Measurements from ENCODE around the gene MRPL20.
A peak's percentile ranks its signal among the peaks of the same experiment; 100 is the strongest.
"Not testable (repeated sequence)": the region's sequence is repeated elsewhere in the genome, so short reads cannot be mapped to it uniquely, and the experiment has no call there.

MRPL20 gene

GRCh38 chr1:1403653-1404052, 3.4 kb downstream of the MRPL20 start:
- DNase-seq = no peak

- DNase-seq = not testable (repeated sequence)
Observed at GRCh38 chr1:1402901-1403392, 4.1 kb downstream of the MRPL20 start.

GRCh38 chr1:1402072-1402900, 4.8 kb downstream of the MRPL20 start:
- peak in 1 of 2 donors; percentile 17 for DNase-seq

DNA sequence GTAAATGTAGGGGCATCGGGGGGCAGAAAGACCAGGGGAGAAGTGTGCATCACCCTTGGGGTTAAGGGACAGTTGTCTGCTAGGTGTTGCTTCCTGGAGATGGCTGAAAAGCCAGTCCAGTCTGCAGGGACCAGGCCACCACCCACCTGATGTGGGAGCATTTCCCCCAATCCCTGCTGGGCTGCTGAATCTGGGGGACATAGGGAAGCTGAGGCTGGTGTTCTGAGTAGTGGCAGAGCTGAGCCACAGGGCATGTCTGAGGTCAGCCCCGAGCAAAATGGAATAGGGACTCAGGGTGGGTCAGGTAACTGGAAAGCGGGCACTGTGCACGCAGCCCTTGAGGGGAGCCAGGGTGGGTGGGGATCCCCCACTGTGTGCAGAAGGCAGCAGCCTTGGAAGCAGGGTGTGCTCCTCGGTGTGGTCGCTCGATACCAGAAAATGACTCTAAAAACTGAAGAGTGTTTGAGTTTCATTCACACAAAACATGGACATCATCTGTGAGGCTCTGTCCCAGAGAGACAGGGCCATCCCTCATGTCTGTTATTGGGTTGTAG, 5.6 kb downstream of the MRPL20 start:
- no peak for DNase-seq

GRCh38 chr1:1400576-1401456, 6.3 kb downstream of the MRPL20 start:
- no peak for DNase-seq

DNA sequence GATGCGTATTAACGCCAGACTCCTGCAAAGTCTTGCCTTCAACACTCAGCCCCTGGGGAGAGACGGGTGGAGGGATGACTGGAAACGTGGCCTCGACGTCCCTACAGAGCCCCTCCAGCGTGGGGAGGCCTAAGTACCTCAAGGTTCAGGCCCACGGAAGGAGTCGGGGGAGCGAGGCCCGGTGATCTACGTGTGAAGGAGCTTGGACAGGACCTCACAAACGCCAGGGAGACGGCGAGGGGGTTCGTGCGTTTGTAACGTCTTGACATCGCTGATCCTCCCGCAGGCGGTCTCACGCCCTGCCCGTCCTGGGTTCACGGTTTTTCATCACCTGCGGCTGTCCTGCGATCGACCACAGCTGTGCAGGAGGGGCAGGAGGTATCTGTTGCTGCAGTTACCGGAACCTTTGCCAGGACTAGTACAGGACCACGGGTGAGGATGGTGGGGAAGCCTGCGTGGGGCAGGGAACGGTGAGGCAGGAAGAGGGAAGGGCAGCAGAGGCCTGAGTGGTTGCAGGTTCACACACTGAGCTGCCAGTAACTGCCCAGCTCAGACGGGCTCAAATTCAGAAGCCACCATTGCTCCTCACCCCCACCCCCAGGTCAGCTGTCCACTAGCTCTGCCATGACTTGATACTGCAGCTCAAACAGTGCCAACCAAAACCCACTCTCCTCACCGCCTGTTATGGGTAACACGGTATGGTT, 7.1 kb downstream of the MRPL20 start:
- DNase-seq = no peak

GRCh38 chr1:1399187-1399871, 7.8 kb downstream of the MRPL20 start, which contains the start of gene CCNL2:
Gene CCNL2 (minus strand): TSS chr1:1399335. CDS start chr1:1399306, 29 bp downstream.
- peak; percentile 99 for DNase-seq

DNA sequence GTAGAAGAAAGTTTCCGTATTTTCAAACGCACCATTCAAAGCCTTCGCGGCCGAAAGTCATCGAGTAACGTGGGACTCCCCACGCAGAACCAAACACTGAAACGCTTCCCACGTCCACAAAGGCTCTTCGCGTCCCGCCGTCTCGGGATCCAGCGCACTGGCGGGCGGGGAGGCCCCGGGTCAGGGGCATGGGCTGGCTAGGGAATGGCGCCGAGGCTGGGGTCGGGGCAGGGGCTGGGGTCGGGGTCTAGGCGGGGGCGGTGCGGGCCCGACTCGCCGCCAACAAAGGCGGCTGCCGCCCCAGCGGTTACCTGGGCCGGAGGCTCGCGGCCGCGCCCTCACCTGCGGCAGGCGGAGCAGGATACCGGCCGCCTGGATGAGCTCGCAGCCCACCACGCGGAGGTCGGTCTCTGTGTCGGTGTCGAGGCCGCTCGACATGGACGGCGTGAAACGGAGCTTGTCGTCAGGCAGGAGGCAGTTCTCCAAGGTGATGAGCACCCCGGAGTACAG, 8.4 kb downstream of the MRPL20 start:
- peak in 1 of 2 donors; percentile 18 for DNase-seq

DNA sequence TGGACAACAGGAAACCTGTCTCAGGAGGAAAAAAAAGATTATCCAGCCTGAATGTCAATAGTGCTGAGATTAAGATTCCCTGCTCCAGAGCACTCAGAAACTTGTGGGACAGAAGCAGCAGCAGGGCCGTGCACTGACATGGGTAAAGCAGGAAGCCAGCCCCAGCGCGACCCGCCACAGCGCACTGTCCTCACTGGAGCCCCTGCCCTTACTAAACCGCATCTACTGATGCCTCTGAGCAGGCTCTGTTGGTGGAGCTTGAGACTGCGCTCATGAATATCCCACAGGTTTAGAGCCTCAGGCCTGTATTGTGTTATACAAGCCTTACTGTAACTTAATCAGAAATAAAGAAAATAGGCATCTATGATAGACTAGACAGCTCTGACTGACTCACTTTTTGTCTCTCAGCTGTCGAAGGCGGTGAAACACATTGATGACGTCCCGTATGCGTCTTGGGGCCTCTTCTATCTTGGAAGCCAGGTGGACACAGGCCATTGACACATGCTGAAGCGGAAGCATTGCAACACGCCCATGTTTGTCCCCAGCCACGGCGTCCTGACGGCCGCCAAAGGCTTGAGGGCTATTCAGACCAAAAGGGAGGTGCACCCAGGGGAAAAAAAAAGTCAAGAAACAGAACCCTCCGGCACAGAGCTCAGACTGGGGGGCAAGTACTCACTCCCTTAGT, 9.1 kb downstream of the MRPL20 start:
- no peak for DNase-seq

- DNase-seq = no peak
Observed at GRCh38 chr1:1395166-1395565, 11.9 kb downstream of the MRPL20 start.

DNA sequence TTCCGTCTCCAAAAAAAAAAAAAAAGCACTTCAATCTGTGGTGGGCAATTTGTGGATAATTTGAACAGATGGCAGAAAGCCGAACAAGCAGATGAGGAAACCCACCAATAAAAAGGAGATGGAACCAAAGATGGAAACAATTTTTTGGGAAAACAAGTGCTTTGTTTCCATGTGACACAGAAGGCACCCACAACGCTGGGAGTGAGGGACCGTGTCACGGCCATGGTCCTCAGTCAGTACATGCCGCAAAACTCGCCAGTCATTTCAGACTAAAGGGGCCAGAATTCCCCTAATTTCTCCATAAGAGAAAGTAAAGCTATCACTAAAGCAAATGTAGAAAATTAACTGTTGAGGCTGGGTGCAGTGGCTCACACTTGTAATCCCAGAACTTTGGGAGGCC, 13.0 kb downstream of the MRPL20 start:
- no peak for DNase-seq

GRCh38 chr1:1393428-1393827, 13.7 kb downstream of the MRPL20 start:
- DNase-seq = no peak

- no peak for DNase-seq
Observed at GRCh38 chr1:1393014-1393413, 14.1 kb downstream of the MRPL20 start.

DNA sequence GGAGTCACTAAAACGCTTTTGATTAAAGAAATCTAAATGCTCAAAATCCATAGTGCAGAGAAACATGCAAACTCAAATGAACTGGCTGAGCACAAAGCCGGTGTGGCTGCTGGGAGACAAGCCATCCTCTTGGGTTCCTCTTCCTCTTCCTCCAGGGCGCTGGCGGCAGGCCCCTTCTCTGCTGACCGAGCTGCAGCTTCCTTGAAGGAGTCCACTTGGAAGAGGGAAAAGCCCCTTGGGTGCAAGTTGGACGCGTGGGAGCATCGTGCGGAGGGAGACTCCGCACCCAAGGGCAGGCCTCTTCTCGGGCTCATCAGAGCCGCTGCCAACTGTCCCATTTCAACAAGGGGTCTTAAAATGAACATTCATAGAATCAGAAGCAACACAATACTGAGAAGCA, 15.9 kb downstream of the MRPL20 start:
- no peak for DNase-seq

DNA sequence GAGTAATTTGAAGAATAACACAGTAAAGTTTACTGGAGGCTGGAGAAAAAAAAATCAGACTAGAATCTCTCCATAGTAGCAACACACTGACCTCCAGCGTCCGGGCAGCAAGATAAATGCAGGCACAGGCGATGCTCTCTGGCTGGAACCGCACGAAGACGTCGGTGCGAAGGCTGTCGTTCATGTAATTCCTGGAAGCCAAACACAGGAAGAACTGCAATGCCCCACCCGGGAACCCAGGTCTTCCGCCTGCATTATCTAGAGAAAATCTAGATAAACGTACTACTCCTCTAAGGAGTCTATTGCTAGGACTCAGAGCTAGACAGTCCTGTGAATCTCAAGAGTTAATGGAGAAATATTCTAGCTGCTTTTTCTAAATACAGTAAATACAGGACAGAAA, 16.4 kb downstream of the MRPL20 start:
- no peak for DNase-seq

DNA sequence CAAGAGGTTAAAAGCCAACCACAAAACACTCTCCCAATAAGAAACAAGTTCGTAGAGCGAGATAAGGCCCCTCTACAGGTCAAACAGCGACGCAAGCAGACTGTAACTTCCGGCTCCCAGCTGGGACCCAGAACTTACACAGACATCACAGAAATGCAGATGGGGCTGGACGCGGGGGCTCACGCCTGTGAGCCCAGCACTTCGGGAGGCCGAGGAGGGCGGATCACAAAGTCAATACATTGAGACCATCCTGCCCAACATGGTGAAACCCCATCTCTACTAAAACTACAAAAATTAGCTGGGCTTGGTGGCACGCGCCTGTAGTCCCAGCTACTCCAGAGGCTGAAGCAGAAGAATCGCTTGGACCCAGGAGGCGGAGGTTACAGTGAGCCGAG, 19.0 kb downstream of the MRPL20 start:
- no peak for DNase-seq

- no peak for DNase-seq
Observed at GRCh38 chr1:1387098-1388077, 19.7 kb downstream of the MRPL20 start.

DNA sequence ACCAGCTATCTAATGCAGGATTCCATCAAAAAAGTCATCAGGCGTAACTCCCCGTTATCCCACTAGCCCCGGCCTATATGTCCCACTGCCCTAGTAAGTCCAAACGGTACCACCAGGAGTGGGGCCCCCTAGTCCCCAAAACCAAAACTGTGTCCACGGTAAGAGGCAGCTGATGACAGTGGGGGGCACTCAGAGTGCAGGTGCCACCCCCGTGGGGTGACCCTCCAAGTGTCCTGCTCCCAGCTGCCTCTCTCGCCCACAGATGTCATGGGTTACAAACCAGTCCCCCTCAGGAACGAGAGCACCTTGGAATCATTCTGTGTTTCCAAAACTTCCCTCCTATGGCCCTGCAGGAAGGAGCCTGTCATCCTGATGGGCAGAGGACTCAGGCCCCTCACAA, 21.2 kb downstream of the MRPL20 start:
- no peak for DNase-seq

GRCh38 chr1:1385339-1385738, 21.8 kb downstream of the MRPL20 start:
- DNase-seq = not testable (repeated sequence)

GRCh38 chr1:1381294-1381693, 25.8 kb downstream of the MRPL20 start:
- no peak for DNase-seq

Measured in activated CD4-positive, alpha-beta T cell treated with anti-CD3 and anti-CD28 coated beads for 4 hours (primary cell).